Urinary bladder (tissue), 4 donors: ENCODE data around the gene DMRTB1. TPM values are rescaled to one million over a fixed set of nuclear protein-coding genes. Genes with fewer than 3 reads are reported as not detected.

Experiments used
- DNase-seq: peaks from one replicate; pipeline ENCODE4 v3.0.0-alpha.2; 2015; ENCODE audit errors: extremely low spot score
- H3K27ac ChIP-seq: one replicate; pipeline ENCODE4 v1.5.1; 2013; ENCODE audit warnings: low read depth, mild to moderate bottlenecking, moderate library complexity
- H3K36me3 ChIP-seq: one replicate; pipeline ENCODE4 v1.6.1; 2013; ENCODE audit warnings: mild to moderate bottlenecking, moderate library complexity; ENCODE audit not compliant: insufficient read depth
- H3K4me1 ChIP-seq: one replicate; pipeline ENCODE4 v1.6.1; 2013; ENCODE audit warnings: mild to moderate bottlenecking, moderate library complexity; ENCODE audit not compliant: insufficient read depth
- H3K4me3 ChIP-seq: one replicate; pipeline ENCODE4 v1.5.1; 2013; ENCODE audit warnings: low read depth, low read length
- WGBS: extraction: QIAGEN DNeasy Blood & Tissue Kit; methylation state at CpG from one replicate; pipeline ENCODE4 v1.1.7; 2013; 5-methylcytosine and 5-hydroxymethylcytosine counted together
- polyA plus RNA-seq: library from polyadenylated mRNA; stranded (reverse); fragments of 200-250 nt; gene quantifications from one replicate; pipeline ENCODE4 v1.2.3, GENCODE V29; 2013
- total RNA-seq: library from RNA; depleted of rRNA; stranded (reverse); fragments of >200 nt; gene quantifications from one replicate; pipeline ENCODE4 v1.2.3, GENCODE V29; 2014
- donor health status: healthy with polysubstance abuse.
- donor health status: healthy.

Gene DMRTB1
- total and polyA plus RNA-seq, 2 donors = not detected

DNA sequence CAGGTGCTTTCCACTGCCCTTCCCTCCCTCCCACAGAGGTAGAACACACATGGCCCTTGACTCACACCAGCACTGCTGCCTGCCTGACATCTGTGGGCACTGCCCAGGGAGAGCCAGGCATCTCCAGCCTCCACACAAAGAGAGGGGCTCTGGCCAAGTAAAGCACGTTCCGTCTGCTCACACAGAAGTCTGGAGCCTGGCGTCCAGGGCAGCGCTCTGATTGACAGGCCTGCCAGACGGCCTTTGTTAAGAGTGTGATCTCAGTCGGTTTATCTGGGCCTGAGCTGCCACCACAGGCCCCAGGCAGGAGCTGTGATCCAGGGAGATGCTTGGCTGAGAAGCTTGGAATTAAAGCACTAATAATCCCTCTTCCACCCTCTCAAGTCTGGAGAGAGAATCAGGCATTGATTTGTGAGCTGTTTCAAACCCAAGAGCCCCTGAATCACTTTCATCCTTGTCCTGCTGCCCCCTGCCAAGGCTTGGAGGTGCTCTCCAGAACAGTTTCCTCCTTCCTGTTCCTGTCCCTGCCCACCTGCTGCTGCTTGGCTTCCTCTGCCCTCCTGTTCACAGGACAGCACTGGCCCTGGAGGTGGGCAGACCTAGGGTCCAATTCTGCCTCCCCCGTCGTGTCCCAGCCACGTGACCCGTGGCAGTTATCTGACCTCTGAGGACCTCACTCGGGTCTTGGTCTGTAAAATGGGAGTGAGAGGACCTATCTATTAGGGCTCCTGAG, 3.7 kb downstream of the DMRTB1 start:
- Histone ChIP-seq H3K4me1 (no peaks in the 10 kb centered on the region), H3K36me3 (no peaks in the 10 kb centered on the region), H3K27ac (no peak overlapping the region), H3K4me3 (no peak overlapping the region)
- no peak for DNase-seq
- 73% methylated on average over 11 of the region's 11 CpGs for WGBS

- DNase-seq = no peak
- H3K4me1 ChIP-seq = no peaks in the 10 kb centered on the region
- no peak overlapping the region for H3K27ac ChIP-seq
- no peaks in the 10 kb centered on the region for H3K36me3 ChIP-seq
- H3K4me3 ChIP-seq = no peak overlapping the region
- WGBS = 88% methylated on average over 24 of the region's 24 CpGs
These were observed 5.0 kb downstream of the DMRTB1 start for GRCh38 chr1:53463961-53464899.

GRCh38 chr1:53465023-53465957, 6.1 kb downstream of the DMRTB1 start:
- no peak for DNase-seq
- 56% methylated on average over 4 of the region's 4 CpGs for WGBS
- Histone ChIP-seq H3K36me3 (no peaks in the 10 kb centered on the region), H3K4me1 (no peaks in the 10 kb centered on the region), H3K4me3 (no peak overlapping the region), H3K27ac (no peak overlapping the region)

- no peak overlapping the region for H3K27ac ChIP-seq
- no peak overlapping the region for H3K4me3 ChIP-seq
- DNase-seq = no peak
- H3K36me3 ChIP-seq = no peaks in the 10 kb centered on the region
- no peaks in the 10 kb centered on the region for H3K4me1 ChIP-seq
These were observed 8.2 kb downstream of the DMRTB1 start for GRCh38 chr1:53467391-53467790.

DNA sequence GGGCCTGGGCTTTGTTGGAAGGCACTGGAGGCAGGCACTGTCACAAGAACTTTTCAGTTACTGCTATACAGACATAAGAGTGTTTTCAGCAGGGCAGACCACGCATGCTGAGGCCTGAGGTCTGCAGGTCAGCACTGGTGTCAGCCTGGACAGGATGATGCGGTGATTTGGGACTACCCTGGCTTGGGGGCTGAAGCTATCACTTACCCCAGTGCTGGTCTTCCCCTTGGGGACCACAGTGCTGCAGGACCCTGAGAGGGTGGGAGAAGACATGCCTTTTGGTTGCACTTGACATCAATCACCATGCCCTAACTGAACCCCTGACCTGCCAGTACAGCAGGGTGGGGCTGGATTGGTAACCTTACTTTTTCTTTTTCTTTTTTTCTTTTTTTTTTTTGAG, 9.2 kb downstream of the DMRTB1 start:
- 98% methylated on average over 2 of the region's 2 CpGs for WGBS

GRCh38 chr1:53469373-53469772, 10.2 kb downstream of the DMRTB1 start:
- no peak for DNase-seq
- H3K27ac ChIP-seq = no peak overlapping the region
- H3K4me1 ChIP-seq = no peaks in the 10 kb centered on the region
- H3K36me3 ChIP-seq = no peaks in the 10 kb centered on the region
- no peak overlapping the region for H3K4me3 ChIP-seq
- WGBS = 94% methylated on average over 5 of the region's 5 CpGs

More for the DNA sequence above, 9.2 kb downstream of the DMRTB1 start:
- Histone ChIP-seq H3K4me3 (no peak overlapping the region), H3K4me1 (no peaks in the 10 kb centered on the region), H3K36me3 (no peaks in the 10 kb centered on the region), H3K27ac (no peak overlapping the region)
- no peak for DNase-seq

- H3K36me3 ChIP-seq = no peaks in the 10 kb centered on the region
- no peak for DNase-seq
- no peaks in the 10 kb centered on the region for H3K4me1 ChIP-seq
- H3K27ac ChIP-seq = no peak overlapping the region
- no peak overlapping the region for H3K4me3 ChIP-seq
- 17% methylated on average over 28 of the region's 28 CpGs for WGBS
These were observed 11.0 kb downstream of the DMRTB1 start for GRCh38 chr1:53470155-53470554.

DNA sequence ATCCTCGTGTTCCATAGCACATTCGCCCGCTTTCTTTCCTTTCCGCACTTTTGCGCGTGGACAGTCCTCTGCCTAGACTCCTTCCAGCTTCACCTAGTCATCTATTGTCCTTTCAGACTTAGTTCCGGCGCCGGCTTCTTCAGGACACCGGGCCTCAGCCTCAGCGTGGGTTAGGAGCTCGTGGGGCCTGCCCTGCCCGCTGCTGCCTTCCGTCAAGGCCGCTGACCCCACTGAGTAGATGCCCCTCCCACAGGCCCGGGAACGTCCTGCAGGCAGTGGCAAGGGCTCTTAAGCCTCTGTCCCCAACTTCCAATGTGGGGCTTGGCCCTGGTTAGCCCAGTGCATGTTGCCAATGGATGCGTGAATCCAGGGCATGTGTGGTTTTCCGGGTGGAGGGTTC, 11.4 kb downstream of the DMRTB1 start:
- Histone ChIP-seq H3K27ac (no peak overlapping the region), H3K36me3 (no peaks in the 10 kb centered on the region), H3K4me3 (no peak overlapping the region), H3K4me1 (no peaks in the 10 kb centered on the region)
- WGBS = 76% methylated on average over 19 of the region's 19 CpGs
- DNase-seq = no peak

GRCh38 chr1:53471000-53471399, 11.8 kb downstream of the DMRTB1 start:
- H3K36me3 ChIP-seq = no peaks in the 10 kb centered on the region
- H3K4me1 ChIP-seq = no peaks in the 10 kb centered on the region
- H3K27ac ChIP-seq = no peak overlapping the region
- no peak overlapping the region for H3K4me3 ChIP-seq
- WGBS = 95% methylated on average over 9 of the region's 9 CpGs
- no peak for DNase-seq

DNA sequence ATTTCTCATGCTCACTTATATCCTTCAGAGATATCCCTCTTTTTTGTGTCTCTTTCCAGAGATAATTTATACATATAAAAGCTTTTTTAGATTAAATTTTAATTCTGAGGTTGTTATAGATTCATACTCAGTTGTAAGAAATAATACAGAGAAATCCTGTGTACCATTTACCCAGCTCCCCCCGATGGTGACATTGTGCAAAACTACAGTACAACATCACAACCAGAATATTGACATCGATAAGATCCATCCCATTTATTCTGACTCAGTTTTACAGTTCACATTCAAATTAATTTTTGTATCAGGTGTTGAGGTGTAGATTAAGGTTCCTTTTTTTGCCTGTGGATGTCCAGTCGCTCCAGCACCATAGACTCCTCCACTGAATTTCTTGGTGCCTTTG, 14.3 kb downstream of the DMRTB1 start:
- Histone ChIP-seq H3K36me3 (no peaks in the 10 kb centered on the region), H3K4me3 (no peak overlapping the region), H3K4me1 (no peaks in the 10 kb centered on the region), H3K27ac (no peak overlapping the region)
- 93% methylated on average over 3 of the region's 3 CpGs for WGBS
- DNase-seq = no peak

DNA sequence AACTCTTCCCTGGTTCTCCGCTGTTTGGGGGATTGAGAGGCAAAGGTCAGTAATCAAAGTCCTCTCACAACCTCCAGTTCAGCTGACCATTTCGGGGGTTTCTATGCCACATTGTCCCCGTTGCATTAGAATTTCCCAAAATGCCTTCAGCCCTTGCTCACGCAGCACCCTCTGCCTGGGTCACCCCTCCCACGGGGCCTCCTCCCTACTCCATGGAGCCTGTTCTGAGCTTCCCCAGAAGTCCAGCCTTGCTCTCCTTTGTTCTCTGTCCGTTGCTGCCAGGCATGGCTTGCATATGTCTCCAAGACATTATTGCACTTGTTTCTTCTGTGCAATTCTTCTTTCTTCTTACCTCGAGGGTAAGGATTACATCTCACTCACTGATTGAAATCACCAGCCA, 16.5 kb downstream of the DMRTB1 start:
- no peak for DNase-seq
- Histone ChIP-seq H3K4me1 (no peaks in the 10 kb centered on the region), H3K4me3 (no peak overlapping the region), H3K36me3 (no peaks in the 10 kb centered on the region), H3K27ac (no peak overlapping the region)
- 83% methylated on average over 7 of the region's 7 CpGs for WGBS

DNA sequence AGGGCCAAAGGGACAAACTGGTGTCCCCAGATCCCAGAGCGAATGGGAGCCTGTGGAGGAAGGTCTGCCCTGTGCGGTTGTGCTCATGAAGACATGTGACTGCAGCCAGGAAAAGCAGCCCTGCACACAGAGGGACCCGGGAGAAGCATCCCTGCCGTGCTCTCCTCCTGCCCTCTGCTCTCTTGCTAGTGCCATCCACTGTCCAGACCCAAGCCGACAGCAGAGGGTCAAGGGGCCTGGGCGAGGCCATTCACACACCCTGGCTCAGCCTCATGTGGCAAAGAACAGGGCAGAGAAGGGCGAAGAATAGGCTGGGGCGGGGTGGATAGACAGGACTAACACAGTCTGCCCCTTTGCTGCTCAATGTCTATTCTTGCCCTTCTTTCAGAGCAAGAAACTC, 17.4 kb downstream of the DMRTB1 start:
- Histone ChIP-seq H3K27ac (no peak overlapping the region), H3K4me1 (no peaks in the 10 kb centered on the region), H3K36me3 (no peaks in the 10 kb centered on the region), H3K4me3 (no peak overlapping the region)
- no peak for DNase-seq
- 84% methylated on average over 8 of the region's 8 CpGs for WGBS
